Measurements from ENCODE around the gene C5orf63. TPM values are rescaled to one million over a fixed set of nuclear protein-coding genes. Genes with fewer than 3 reads are reported as not detected.
A peak's percentile ranks its signal among the peaks of the same experiment; 100 is the strongest.
"Not testable (repeated sequence)": the region's sequence is repeated elsewhere in the genome, so short reads cannot be mapped to it uniquely, and the experiment has no call there.

Gene C5orf63
- 4.2 TPM for total RNA-seq

- DNase-seq (ENCODE audit: low spot score) (peak; percentile 74), ATAC-seq (peak; percentile 97)
Observed at GRCh38 chr5:127072861-127073846, at the start of gene C5orf63. Gene C5orf63 (minus strand): TSS chr5:127073502. CDS start chr5:127058995, 14,507 bp downstream.

GRCh38 chr5:127112347-127112864 is 39.1 kb upstream of the C5orf63 start:
- DNase-seq (ENCODE audit: low spot score): no peak
- no peak for ATAC-seq

GRCh38 chr5:127111112-127111511 is 37.8 kb upstream of the C5orf63 start:
- ATAC-seq (no peak), DNase-seq (ENCODE audit: low spot score) (no peak)

GRCh38 chr5:127108624-127109260 is 35.4 kb upstream of the C5orf63 start:
- not testable (repeated sequence) for DNase-seq (ENCODE audit: low spot score); ATAC-seq

GRCh38 chr5:127101935-127102334 is 28.6 kb upstream of the C5orf63 start:
- no peak for ATAC-seq
- DNase-seq (ENCODE audit: low spot score): no peak

GRCh38 chr5:127101533-127101932 is 28.2 kb upstream of the C5orf63 start:
- ATAC-seq: no peak
- DNase-seq (ENCODE audit: low spot score): no peak

- no peak for DNase-seq (ENCODE audit: low spot score)
- ATAC-seq: no peak
Observed at GRCh38 chr5:127098241-127098640, 24.9 kb upstream of the C5orf63 start.

GRCh38 chr5:127097278-127097677 is 24.0 kb upstream of the C5orf63 start:
- ATAC-seq (no peak), DNase-seq (ENCODE audit: low spot score) (no peak)

- ATAC-seq (no peak), DNase-seq (ENCODE audit: low spot score) (no peak)
Observed at GRCh38 chr5:127096328-127096993, 23.2 kb upstream of the C5orf63 start.

- ATAC-seq: no peak
- DNase-seq (ENCODE audit: low spot score): no peak
Observed at GRCh38 chr5:127094161-127094814, 21.0 kb upstream of the C5orf63 start.

GRCh38 chr5:127092690-127093089 is 19.4 kb upstream of the C5orf63 start:
- ATAC-seq: no peak
- DNase-seq (ENCODE audit: low spot score): no peak

GRCh38 chr5:127089191-127089590 is 15.9 kb upstream of the C5orf63 start:
- ATAC-seq: no peak
- no peak for DNase-seq (ENCODE audit: low spot score)

GRCh38 chr5:127088251-127088650 is 14.9 kb upstream of the C5orf63 start:
- no peak for ATAC-seq
- no peak for DNase-seq (ENCODE audit: low spot score)

- no peak for DNase-seq (ENCODE audit: low spot score)
- ATAC-seq: no peak
Observed at GRCh38 chr5:127086589-127086988, 13.3 kb upstream of the C5orf63 start.

- DNase-seq (ENCODE audit: low spot score): no peak
- ATAC-seq: no peak
Observed at GRCh38 chr5:127085796-127086195, 12.5 kb upstream of the C5orf63 start.

GRCh38 chr5:127085371-127085770 is 12.1 kb upstream of the C5orf63 start:
- ATAC-seq: no peak
- no peak for DNase-seq (ENCODE audit: low spot score)

- DNase-seq (ENCODE audit: low spot score) (no peak), ATAC-seq (no peak)
Observed at GRCh38 chr5:127084656-127085055, 11.4 kb upstream of the C5orf63 start.

GRCh38 chr5:127083711-127084110 is 10.4 kb upstream of the C5orf63 start:
- ATAC-seq: no peak
- no peak for DNase-seq (ENCODE audit: low spot score)

- DNase-seq (ENCODE audit: low spot score) (no peak), ATAC-seq (no peak)
Observed at GRCh38 chr5:127079994-127080491, 6.7 kb upstream of the C5orf63 start.

- ATAC-seq: no peak
- no peak for DNase-seq (ENCODE audit: low spot score)
Observed at GRCh38 chr5:127077366-127077765, 4.1 kb upstream of the C5orf63 start.

Measured in left lobe of liver (tissue), 2 donors.